GM18907 (cell line): ENCODE measurements around the gene PPP2R2C.

ENCODE experiments used
- ATAC-seq: cut with Tn5 transposase; IDR thresholded peaks from one replicate; pipeline ENCODE4 v1.9.1; 2021; ENCODE audit warnings: mild to moderate bottlenecking, moderate library complexity; ENCODE audit not compliant: unreplicated experiment

PPP2R2C gene

GRCh38 chr4:6316461-6317003 lies 155.9 kb downstream of the PPP2R2C start:
- no peak for ATAC-seq

GRCh38 chr4:6313216-6313615 lies 159.2 kb downstream of the PPP2R2C start:
- ATAC-seq: no peak

DNA sequence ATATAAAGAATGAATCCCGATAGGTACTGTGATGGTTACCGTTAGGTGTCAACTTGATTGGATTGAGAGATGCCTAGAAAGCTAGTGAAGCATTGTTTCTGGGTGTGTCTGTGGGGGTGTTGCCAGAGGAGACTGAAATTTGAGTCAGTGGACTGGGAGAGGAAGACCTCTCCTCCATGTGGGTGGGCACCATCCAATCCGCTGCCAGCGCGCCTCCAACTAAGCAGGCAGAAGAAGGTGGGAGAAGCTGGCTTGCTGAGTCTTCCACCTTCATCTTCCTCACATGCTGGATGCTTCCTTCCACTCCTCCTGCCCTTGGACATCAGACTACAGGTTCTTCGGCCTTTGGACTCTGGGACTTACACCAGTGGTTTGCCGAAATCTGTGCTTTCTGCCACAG lies 162.6 kb downstream of the PPP2R2C start:
- no peak for ATAC-seq

DNA sequence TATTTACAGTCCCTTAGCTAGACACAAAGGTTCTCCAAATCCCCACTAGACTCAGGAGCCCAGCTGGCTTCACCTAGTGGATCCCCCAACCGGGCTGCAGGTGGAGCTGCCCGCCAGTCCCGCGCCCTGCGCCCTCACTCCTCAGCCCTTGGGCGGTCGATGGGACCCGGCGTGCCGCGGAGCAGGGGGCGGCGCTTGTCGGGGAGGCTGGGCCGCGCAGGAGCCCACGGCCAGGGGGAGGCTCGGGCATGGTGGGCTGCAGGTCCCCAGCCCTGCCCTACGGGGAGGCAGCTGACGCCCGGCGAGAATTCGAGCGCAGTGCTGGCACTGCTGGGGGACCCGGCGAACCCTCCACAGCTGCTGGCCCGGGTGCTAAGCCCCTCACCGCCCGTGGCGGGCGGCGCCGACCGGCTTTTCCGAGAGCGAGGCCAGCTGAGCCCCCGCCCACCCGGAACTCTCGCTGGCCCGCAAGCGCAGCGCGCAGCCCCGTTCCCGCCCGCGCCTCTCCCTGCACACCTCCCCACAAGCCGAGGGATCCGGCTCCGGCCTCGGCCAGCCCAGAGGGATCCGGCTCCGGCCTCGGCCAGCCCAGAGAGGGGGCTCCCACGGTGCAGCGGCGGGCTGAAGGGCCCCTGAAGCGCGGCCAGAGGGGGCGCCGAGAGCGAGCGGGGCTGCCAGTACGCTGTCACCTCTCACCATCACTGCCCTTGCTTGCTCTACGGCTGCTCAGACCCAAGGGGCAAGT lies 163.3 kb downstream of the PPP2R2C start:
- ATAC-seq: no peak

DNA sequence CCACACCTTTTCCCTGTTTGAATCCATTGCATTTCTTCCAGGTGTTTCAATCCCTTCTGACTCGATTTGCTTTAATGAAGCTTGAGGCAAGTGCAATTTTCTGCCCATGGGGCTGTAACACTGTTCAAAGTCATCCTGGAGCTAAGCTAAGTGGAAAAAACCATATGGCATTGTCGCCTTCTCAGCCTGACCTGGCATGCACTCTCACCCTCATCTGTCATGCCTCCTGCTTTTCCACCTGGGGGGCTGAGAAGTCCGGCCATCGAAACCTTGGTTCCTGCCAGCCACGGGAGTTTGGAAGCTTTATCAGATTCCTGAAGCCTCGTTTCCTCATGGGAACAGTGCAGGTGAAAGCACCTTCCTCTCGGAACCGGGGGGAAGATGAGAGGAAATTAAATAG lies 164.5 kb downstream of the PPP2R2C start:
- ATAC-seq: no peak

- ATAC-seq: no peak
Observed at GRCh38 chr4:6307230-6307629, 165.2 kb downstream of the PPP2R2C start.

GRCh38 chr4:6306299-6306698 lies 166.1 kb downstream of the PPP2R2C start:
- ATAC-seq: no peak

DNA sequence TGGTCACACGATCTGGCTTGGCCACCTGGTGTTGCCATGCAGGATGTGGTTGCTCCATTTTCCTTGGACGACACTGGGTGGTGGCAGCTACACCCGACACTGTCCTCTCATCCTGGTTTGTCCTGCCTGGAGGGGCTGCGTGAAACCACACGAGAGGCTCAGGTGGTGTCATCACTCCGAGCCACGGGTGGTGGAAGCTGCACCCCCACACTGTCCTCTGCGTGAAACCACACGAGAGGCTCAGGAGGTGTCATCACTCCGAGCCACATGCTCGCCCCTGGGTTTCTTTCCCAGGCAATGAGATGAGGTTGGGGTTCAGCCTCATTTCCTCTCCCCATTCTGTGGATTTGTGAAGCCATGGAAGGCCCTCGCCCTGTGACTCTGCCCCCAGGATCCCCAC lies 168.5 kb downstream of the PPP2R2C start:
- no peak for ATAC-seq

DNA sequence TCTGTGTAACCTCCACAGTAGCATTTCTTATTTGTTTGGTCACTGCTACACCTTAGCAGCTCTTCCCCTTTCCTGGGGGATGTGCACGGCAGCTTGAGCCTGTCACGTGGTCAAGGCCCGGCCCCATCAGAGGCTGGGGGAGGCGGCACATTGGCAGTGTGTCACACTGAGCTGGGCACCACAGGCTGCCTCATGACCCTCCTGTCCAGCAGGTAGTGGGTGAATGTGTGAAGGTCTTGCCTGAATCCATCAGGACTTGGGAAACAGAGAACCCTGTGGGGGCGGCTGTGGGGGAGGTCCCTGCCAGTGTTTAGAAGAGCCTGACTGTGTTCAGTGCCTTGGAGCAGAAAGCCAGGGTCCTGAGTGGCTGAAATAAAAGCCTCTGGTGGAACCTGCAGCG lies 169.5 kb downstream of the PPP2R2C start:
- no peak for ATAC-seq

- ATAC-seq: no peak
Observed at GRCh38 chr4:6301732-6302442, 170.5 kb downstream of the PPP2R2C start.

- ATAC-seq: no peak
Observed at GRCh38 chr4:6301051-6301731, 171.2 kb downstream of the PPP2R2C start.

DNA sequence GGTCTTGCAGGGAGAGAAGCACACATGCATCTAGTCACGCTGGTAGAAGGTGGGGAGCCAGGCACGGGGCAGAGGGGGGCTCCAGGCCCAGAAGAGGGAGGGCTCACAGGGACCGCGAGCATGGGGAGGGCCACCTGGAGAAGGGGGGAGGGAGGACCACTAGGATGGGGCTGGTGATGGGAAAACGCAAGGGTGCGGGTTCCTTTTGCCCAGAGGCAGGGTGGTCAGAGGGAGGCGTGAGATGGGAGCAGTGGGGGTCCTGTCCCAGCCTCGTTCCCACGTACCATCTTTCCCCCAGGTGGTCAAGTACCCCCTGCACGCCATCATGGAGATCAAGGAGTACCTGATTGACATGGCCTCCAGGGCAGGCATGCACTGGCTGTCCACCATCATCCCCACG lies 172.1 kb downstream of the PPP2R2C start:
- no peak for ATAC-seq

DNA sequence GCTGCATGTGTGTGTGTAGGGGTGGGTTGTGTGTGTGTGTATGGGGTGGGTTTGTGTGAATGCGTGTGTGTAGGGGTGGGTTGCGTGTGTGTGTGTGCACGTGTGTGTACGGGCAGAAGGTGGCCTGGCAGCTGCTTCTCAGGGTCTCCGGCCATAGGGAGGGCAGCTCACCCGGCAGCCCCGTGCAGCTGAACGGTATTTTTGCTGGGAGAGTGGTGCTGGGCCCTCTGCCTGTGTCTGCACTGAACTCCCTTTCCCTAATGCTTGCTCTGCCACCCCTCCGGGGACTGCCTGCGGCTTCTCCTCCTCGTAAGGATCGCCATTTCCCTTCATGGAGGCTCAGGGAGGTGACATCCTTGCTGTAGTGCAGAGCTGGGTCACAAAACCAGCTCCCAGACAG lies 172.5 kb downstream of the PPP2R2C start:
- no peak for ATAC-seq

DNA sequence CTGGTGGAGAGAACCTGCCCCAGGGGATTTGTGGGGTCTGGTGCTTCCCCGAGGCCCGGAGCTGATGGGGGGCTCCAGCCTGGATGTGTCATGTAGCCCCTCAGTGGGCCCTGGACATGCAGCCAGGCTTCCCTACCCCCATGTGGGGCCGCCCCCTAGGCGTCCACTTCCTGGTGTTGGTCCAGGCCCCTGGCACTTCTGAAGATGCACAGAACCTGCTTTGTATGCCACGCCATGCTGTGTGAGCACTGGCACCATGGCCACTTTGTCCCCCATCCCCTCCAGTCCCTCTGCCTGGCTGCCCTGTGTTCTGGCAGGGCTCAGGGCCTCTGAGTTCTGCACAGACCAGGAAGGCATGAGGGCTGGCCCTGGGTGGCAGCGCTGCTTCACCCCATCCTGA lies 173.6 kb downstream of the PPP2R2C start:
- no peak for ATAC-seq

DNA sequence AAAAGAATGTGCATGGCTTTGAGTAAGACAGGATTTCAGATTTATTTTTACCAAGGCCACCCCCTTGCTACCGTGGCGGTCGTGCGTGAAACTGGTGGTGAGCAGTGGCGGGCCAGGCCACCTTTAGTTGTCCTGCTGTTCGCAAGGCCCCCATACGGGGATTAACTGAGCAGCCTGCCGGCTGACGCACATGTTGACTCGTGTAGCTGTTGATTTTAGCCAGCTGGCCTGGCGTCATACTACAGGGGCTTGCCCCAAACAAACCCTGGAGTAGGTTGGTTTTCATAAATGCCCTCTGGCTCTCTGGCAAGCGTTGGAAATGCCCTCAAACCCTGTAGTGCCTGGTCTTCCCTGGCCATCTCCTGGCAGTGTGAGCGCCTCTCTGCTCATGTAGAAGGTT lies 174.4 kb downstream of the PPP2R2C start:
- no peak for ATAC-seq

- ATAC-seq: no peak
Observed at GRCh38 chr4:6297266-6297815, 175.1 kb downstream of the PPP2R2C start.

DNA sequence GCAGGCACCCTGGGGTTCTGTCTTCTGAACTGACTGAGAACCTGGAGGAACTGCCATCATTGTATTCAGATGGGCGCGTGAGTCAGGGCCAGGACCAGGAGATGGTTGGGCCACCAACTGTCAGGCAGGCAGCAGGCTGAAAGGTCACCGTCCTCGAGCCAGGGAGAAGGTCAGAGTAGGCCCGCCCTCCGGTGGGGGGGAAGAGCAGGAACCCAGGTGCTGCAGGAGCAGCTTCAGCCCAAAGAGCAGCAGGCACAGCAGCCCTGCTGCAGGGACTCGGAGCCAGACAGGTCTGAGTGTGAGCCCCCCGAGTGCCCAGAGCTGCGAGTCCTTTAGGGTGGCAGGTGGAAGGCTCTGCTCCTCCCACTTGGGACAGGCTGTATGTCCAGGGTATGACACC lies 176.4 kb downstream of the PPP2R2C start:
- no peak for ATAC-seq

- ATAC-seq: no peak
Observed at GRCh38 chr4:6295495-6295894, 176.9 kb downstream of the PPP2R2C start.

DNA sequence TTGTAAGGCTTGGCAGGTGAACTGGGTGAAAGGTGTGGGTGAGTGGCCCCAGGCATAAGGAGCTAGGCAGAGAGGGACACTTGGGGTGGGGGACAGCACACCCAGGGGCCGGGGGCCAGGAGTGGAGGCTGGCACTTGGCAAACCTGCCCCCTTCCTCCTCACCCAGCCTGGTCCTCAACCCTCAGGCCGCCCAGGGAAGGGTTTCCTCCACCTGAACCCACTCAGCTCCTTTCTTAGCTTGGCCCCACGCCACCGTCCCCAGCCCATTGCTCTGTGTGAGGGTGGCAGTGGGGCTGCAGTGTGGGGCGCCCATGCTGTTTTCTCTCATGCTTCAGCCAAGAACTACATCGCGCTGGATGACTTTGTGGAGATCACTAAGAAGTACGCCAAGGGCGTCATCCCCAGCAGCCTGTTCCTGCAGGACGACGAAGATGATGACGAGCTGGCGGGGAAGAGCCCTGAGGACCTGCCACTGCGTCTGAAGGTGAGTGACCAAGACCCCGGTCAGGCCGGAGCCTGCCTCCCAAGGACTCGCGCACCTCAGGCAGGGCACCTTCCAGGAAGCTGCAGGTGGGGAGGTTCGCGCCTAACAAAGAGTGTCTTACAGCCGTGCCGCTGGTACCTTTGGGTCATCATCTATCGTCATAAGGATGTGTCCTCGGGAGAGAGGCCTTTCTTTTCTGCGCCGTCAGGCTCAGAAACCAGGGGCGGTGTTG lies 177.6 kb downstream of the PPP2R2C start:
- ATAC-seq: no peak

DNA sequence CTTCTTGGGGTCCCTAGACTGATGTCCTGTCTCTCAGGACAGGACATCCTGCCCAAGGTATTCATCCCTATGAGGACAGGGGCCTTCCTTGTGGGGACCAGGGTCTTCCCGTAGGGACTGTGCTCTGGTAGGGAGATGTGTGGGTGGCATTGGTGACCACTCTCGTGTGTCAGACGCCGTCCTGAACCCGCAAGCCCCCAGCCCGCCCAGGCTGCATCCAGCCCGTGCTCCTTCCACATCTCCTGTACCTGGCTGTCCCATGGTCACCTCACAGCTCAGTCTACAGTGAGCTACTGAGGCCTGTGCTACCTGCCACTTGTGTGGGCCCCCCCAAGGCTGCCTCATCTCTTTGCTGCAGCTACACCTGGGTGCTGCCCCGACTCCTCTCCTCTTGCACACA lies 178.8 kb downstream of the PPP2R2C start:
- no peak for ATAC-seq

GRCh38 chr4:6293097-6293445 lies 179.3 kb downstream of the PPP2R2C start:
- ATAC-seq: no peak
